ENCODE measurements around the gene LRRC27. TPM values are rescaled to one million over a fixed set of nuclear protein-coding genes. Genes with fewer than 3 reads are reported as not detected.

LRRC27 gene
- total RNA-seq, 4 donors from 2014 or later: 3.1 to 5.8 (median 4.4) TPM

DNA sequence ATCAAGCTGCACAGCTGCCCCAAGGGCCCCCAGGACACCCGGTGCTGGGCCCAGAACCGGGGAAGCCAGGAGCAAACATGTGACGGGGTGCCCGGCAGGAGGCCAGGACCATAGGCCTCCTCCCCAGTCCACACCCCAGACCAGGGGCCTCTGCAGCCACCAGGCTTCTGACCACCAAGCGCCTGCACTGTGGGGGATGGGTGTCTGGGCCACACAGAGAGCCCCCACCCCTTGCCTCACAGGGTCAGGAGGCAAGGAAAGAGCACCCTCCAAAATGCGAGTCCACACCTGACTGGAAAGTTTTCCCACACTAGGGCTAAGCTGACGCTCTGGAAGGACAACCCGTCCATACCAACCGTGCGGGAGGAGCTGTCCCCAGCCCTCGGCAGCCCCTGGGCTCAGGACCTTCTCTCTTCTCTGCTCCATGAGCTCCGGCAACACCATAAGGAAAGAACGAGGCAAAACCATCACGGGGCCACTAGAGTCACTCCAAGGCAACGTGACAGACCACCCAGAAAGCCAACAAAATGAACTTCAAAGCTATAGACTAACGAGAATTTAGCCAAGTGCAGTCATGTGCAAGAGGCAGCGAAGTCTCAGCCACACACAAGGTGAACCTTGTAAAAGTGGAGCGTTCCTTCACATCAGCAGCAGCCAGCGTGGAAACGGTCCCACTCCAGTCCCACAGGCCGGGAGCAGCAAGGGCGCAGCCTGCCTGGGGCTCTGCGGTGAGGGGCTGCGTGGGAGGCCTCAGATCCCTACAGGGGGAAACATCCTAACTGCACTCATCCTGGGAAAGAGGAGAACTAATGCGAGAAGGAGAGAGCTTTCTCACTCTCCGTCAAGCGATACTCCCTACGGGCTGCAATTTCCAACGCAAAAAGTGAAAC is 29.3 kb upstream of the LRRC27 start:
- WGBS, 2 donors (ENCODE audit: low coverage in 1 of 2): 93 to 100% methylated on average over 2 to 5 of the region's 29 CpGs
- no peak overlapping the region for H3K27ac ChIP-seq
- H3K27me3 ChIP-seq: no peaks in the 10 kb centered on the region
- H3K36me3 ChIP-seq: no peaks in the 10 kb centered on the region
- no peak for ATAC-seq
- no peaks in the 10 kb centered on the region for H3K9me3 ChIP-seq
- TF ChIP-seq, protein P1, sequence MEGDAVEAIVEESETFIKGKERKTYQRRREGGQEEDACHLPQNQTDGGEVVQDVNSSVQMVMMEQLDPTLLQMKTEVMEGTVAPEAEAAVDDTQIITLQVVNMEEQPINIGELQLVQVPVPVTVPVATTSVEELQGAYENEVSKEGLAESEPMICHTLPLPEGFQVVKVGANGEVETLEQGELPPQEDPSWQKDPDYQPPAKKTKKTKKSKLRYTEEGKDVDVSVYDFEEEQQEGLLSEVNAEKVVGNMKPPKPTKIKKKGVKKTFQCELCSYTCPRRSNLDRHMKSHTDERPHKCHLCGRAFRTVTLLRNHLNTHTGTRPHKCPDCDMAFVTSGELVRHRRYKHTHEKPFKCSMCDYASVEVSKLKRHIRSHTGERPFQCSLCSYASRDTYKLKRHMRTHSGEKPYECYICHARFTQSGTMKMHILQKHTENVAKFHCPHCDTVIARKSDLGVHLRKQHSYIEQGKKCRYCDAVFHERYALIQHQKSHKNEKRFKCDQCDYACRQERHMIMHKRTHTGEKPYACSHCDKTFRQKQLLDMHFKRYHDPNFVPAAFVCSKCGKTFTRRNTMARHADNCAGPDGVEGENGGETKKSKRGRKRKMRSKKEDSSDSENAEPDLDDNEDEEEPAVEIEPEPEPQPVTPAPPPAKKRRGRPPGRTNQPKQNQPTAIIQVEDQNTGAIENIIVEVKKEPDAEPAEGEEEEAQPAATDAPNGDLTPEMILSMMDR (IDR thresholded peaks at IDR 0.05): no peak
- no peak for TF ChIP-seq POLR2AphosphoS5 (IDR thresholded peaks at IDR 0.05)
- TF ChIP-seq POLR2A (IDR thresholded peaks at IDR 0.05): no peak
- TF ChIP-seq EP300 (IDR thresholded peaks at IDR 0.05): no peak
- peaks cover 0 to 14% (median 6%) of the 10 kb centered on the region in 3 donors for H3K4me1 ChIP-seq
- no peak overlapping the region for H3K4me3 ChIP-seq

- no peaks in the 10 kb centered on the region for H3K27me3 ChIP-seq
- H3K9me3 ChIP-seq: no peaks in the 10 kb centered on the region
- no peak overlapping the region for H3K27ac ChIP-seq
- H3K36me3 ChIP-seq: no peaks in the 10 kb centered on the region
- whole genome bisulfite sequencing, 2 donors (ENCODE audit: low coverage in 1 of 2): 84 to 91% methylated on average over 11 to 20 of the region's 21 CpGs
- TF ChIP-seq POLR2AphosphoS5 (IDR thresholded peaks at IDR 0.05): no peak
- TF ChIP-seq, protein P1 (IDR thresholded peaks at IDR 0.05): no peak
- TF ChIP-seq POLR2A (IDR thresholded peaks at IDR 0.05): no peak
- TF ChIP-seq EP300 (IDR thresholded peaks at IDR 0.05): no peak
- no peak for ATAC-seq
- no peak overlapping the region for H3K4me3 ChIP-seq
- H3K4me1 ChIP-seq: peaks cover 0 to 15% (median 7%) of the 10 kb centered on the region in 3 donors
Observed at GRCh38 chr10:132303361-132304115, 28.5 kb upstream of the LRRC27 start.

GRCh38 chr10:132304756-132305509 is 27.1 kb upstream of the LRRC27 start:
- H3K27me3 ChIP-seq: no peaks in the 10 kb centered on the region
- no peak overlapping the region for H3K27ac ChIP-seq
- H3K9me3 ChIP-seq: no peaks in the 10 kb centered on the region
- ATAC-seq: no peak
- TF ChIP-seq POLR2A (IDR thresholded peaks at IDR 0.05) (no peak), POLR2AphosphoS5 (IDR thresholded peaks at IDR 0.05) (no peak), EP300 (IDR thresholded peaks at IDR 0.05) (no peak)
- TF ChIP-seq, protein P1 (IDR thresholded peaks at IDR 0.05): no peak
- WGBS, 2 donors (ENCODE audit: low coverage in 1 of 2): 94 to 98% methylated on average over 5 to 13 of the region's 21 CpGs
- peaks cover 0 to 24% (median 12%) of the 10 kb centered on the region in 3 donors for H3K4me1 ChIP-seq
- H3K4me3 ChIP-seq: no peak overlapping the region
- H3K36me3 ChIP-seq: no peaks in the 10 kb centered on the region

DNA sequence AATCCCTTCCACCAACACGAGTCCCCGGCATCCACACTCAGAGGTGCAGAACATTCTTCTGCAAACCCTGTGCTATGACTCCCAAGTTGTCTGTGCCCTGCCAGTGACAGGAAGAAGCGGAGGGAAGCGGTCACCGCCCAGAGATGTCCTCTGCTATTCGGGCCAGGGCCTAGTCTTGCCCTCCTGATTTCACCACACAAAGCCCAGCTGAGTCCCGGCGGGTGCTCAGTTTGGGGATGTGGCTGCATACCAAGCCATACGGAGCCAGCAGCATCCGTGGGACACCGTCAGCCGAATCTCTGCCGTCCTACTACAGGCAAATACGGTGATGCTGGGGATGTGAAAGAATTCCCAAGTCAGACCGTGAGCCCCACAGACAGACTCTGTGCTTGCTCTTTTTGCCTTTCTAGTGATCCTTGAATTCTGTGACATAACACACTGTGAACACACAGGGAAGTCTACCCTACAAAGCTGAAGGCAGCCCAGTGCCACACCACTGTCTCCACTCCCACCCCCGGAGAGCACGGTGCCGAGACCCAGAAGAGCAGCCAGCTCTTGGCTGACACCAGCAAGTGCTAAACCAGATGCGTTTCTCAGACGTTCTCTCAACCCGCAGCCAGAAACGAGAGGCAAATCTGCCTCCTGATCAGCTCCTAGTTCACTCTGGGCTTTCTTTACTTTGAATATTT is 26.2 kb upstream of the LRRC27 start:
- H3K4me3 ChIP-seq: no peak overlapping the region
- no peaks in the 10 kb centered on the region for H3K27me3 ChIP-seq
- H3K36me3 ChIP-seq: no peaks in the 10 kb centered on the region
- H3K4me1 ChIP-seq: peaks cover 0 to 24% (median 12%) of the 10 kb centered on the region in 3 donors
- no peak for ATAC-seq
- no peak overlapping the region for H3K27ac ChIP-seq
- TF ChIP-seq POLR2AphosphoS5 (IDR thresholded peaks at IDR 0.05) (no peak), EP300 (IDR thresholded peaks at IDR 0.05) (no peak), POLR2A (IDR thresholded peaks at IDR 0.05) (no peak)
- TF ChIP-seq, protein P1 (IDR thresholded peaks at IDR 0.05): no peak
- 92 to 94% methylated on average over 7 of the region's 22 CpGs for WGBS, 2 donors (ENCODE audit: low coverage in 1 of 2)
- no peaks in the 10 kb centered on the region for H3K9me3 ChIP-seq
